ENCODE data around the gene IL17REL. TPM values are rescaled to one million over a fixed set of nuclear protein-coding genes. Genes with fewer than 3 reads are reported as not detected.
A peak's percentile ranks its signal among the peaks of the same experiment; 100 is the strongest.

IL17REL gene
- total and polyA plus RNA-seq, 5 experiments from 2014 or later: not detected

DNA sequence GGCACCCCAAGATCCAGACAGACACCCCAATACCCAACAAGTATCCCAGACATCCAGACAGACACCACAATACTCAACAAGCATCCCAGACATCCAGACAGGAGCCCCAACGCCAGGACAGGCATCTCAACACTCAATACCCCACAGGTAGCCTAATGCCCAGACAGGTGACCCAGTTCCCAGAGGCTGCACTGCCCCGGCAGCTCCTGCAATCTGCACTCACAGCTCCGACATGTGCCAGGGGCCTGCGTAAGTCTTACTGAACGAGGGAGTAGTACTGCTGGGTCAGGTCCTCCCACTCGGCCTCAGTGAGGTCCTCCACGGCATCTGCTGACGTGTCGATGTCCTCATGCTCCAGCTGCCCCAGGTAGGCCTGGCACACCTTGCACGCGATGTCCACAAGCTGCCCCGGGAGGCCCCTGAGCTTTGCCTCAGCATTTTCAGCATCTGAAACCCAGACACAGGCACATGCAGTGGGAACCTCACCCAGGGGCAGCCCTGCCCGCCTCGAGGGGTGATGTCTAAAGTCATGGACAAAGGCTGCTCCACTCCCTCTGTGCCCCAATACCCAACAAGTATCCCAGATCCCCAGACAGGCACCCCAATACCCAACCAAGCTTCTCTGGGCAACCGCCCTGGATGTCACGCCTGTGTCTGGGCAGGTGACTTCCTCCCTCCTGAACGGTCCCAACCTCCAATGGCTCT is 28.9 kb upstream of the IL17REL start:
- ATAC-seq (no peak), DNase-seq (no peak)
- H3K9me3 Mint-ChIP-seq: peaks cover 0 to 18% (median 8%) of the 10 kb centered on the region in 9 donors
- peaks cover 0 to 9% (median 9%) of the 10 kb centered on the region in 3 donors for H3K36me3 Mint-ChIP-seq
- peaks cover 12 to 32% (median 18%) of the 10 kb centered on the region in 5 donors for H3K27me3 Mint-ChIP-seq
- no peak overlapping the region for H3K4me3 Mint-ChIP-seq
- POLR2A ChIA-PET: no interaction called here
- H3K27ac Mint-ChIP-seq: peak overlapping the region in 1 of 10 donors; percentile 13
- H3K4me1 Mint-ChIP-seq: peaks cover 3 to 14% (median 12%) of the 10 kb centered on the region in 4 donors

DNA sequence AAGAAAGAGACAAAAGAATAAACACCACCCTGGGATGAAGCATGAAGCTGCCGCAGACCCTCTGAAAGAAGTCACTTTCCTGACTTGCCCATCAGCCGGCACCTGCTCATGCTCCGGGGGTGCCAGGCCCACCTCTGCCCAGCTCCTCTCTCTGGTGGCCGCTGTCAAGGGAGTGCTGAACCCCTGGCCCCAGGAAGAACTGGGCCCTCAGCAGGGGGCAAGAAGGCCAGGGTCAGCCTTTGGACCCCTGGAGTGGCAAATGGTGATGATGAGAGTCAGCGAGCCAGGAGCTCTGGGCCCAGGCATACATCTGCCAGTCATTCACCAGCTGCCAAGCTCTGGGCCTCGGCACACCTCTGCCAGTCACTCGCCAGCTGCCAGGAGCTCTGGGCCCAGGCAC is 28.2 kb upstream of the IL17REL start:
- no peak for DNase-seq
- POLR2A ChIA-PET: no interaction called here
- H3K4me1 Mint-ChIP-seq: peaks cover 3 to 14% (median 13%) of the 10 kb centered on the region in 4 donors
- H3K9me3 Mint-ChIP-seq: peaks cover 0 to 18% (median 8%) of the 10 kb centered on the region in 9 donors
- H3K27me3 Mint-ChIP-seq: peaks cover 12 to 32% (median 18%) of the 10 kb centered on the region in 5 donors
- no peak overlapping the region for H3K27ac Mint-ChIP-seq
- ATAC-seq: no peak
- peaks cover 0 to 9% (median 9%) of the 10 kb centered on the region in 3 donors for H3K36me3 Mint-ChIP-seq
- H3K4me3 Mint-ChIP-seq: no peak overlapping the region

GRCh38 chr22:50039669-50040443 is 27.3 kb upstream of the IL17REL start:
- Mint-ChIP-seq H3K9me3 (peaks cover 0 to 18% (median 8%) of the 10 kb centered on the region in 9 donors), H3K4me1 (peaks cover 3 to 17% (median 13%) of the 10 kb centered on the region in 4 donors), H3K4me3 (no peak overlapping the region), H3K36me3 (peaks cover 0 to 9% (median 9%) of the 10 kb centered on the region in 3 donors), H3K27ac (no peak overlapping the region), H3K27me3 (peaks cover 13 to 32% (median 18%) of the 10 kb centered on the region in 5 donors)
- ATAC-seq: no peak
- POLR2A ChIA-PET: no interaction called here
- DNase-seq: no peak

DNA sequence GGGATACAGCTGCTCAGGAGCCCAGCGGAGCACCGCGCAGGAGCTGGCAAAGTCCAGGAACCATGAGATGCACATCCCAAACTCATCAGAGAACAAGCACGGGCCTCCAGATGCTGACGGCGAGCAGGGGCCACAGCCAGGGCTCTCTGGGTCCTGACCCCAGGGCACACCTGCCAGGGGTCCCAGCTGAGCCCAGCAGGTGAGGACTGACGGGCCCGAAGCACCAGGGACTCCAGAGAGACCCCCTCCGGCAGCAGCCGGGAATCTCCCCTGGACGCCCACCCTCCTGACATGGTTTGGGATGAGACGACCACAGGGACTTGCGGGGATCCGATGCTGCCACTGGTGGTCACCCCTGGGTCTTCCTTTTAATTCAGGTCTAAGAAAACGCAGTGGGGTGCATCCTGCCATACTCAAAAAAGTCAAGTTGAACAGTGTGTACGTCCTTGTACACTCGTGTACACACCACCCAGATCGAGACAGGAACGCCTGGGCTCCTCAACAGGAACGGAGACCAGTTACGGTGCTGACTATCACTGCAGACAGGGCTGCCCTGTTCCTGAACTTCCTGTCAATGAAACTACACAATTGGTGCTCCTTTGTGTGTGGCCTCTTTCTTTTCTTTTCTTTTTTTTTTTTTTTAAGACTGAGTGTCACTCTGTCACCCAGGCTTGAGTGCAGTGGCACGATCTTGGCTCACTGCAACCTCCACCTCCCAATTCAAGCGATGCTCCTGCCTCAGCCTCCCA is 23.6 kb upstream of the IL17REL start:
- POLR2A ChIA-PET: no interaction called here
- no peak overlapping the region for H3K4me3 Mint-ChIP-seq
- peaks cover 1 to 13% (median 5%) of the 10 kb centered on the region in 5 donors for H3K27me3 Mint-ChIP-seq
- DNase-seq: no peak
- no peak overlapping the region for H3K27ac Mint-ChIP-seq
- peaks cover 0 to 12% (median 4%) of the 10 kb centered on the region in 4 donors for H3K4me1 Mint-ChIP-seq
- ATAC-seq: no peak
- H3K36me3 Mint-ChIP-seq: peaks cover 0 to 9% (median 9%) of the 10 kb centered on the region in 3 donors
- H3K9me3 Mint-ChIP-seq: peaks cover 0 to 18% (median 8%) of the 10 kb centered on the region in 9 donors

- H3K27me3 Mint-ChIP-seq: peaks cover 0 to 15% (median 5%) of the 10 kb centered on the region in 5 donors
- peaks cover 0 to 9% (median 8%) of the 10 kb centered on the region in 3 donors for H3K36me3 Mint-ChIP-seq
- POLR2A ChIA-PET: interaction anchor here (0.8 kb wide), 1 partner anchor 75 kb away, joined by 3 read pairs; the partner anchor contains the start of gene PIM3
- no peak overlapping the region for H3K27ac Mint-ChIP-seq
- DNase-seq (no peak), ATAC-seq (no peak)
- H3K9me3 Mint-ChIP-seq: peaks cover 0 to 18% (median 8%) of the 10 kb centered on the region in 9 donors
- H3K4me1 Mint-ChIP-seq: peaks cover 0 to 12% (median 4%) of the 10 kb centered on the region in 4 donors
- peak overlapping the region in 2 of 10 donors; percentile 9 to 14 for H3K4me3 Mint-ChIP-seq
These were observed 22.7 kb upstream of the IL17REL start for GRCh38 chr22:50035131-50035881.

DNA sequence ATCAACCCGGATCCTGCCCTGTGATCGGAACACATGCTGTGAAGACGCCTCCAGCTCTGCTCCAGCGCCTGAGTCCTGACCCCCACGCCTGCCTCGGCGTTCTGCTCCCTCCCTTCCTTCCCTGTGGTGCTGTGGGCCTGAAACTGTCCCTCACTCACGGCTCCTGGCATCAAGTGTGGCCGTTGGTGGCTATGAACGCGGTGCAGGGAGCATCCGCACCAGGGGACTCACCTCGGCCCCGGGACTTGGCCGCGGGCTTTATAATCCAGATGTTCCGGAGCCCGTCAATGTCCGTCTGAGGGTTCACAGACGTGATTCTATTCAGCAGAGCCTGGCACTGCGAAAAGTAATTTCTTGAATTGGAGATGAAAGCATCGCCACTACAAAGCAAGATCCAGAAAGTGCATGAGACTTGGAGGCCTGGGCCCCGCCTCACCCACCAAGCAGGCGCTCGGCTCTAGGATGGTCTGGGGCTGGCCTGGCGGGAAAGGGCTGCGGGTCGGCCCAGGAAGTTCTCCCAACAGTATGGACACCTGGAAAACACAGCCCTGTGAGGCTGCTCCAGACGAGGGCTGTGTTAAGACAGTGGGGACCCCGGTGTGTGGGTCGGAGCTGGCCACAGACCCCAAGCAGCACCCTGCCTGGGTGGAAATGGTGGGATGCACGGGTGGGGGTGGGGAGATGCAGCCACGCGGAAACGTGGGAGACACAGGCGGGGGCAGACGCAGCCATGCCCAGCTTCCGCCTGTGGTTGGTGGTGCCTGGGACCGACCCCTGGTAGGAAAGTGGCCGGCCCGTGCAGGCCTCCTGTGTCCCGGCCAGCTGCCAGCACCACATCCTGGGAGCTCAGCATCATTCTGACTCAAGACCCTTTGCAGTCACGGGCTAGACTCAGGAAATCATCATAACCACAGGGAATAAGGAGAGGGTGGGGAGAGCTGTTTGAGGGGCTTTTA is 21.8 kb upstream of the IL17REL start:
- peaks cover 0 to 15% (median 4%) of the 10 kb centered on the region in 5 donors for H3K27me3 Mint-ChIP-seq
- POLR2A ChIA-PET: interaction anchor here (0.8 kb wide), 1 partner anchor 74 kb away, joined by 3 read pairs; the partner anchor contains the start of gene PIM3
- H3K4me3 Mint-ChIP-seq: peak overlapping the region in 4 of 10 donors; percentile 9 to 29 (median 12)
- H3K36me3 Mint-ChIP-seq: peaks cover 0 to 7% (median 5%) of the 10 kb centered on the region in 3 donors
- H3K27ac Mint-ChIP-seq: no peak overlapping the region
- H3K4me1 Mint-ChIP-seq: peaks cover 0 to 12% (median 4%) of the 10 kb centered on the region in 4 donors
- no peak for ATAC-seq
- no peak for DNase-seq
- H3K9me3 Mint-ChIP-seq: peaks cover 0 to 17% (median 6%) of the 10 kb centered on the region in 9 donors

GRCh38 chr22:50032941-50033601 is 20.5 kb upstream of the IL17REL start:
- peaks cover 2 to 16% (median 5%) of the 10 kb centered on the region in 5 donors for H3K27me3 Mint-ChIP-seq
- POLR2A ChIA-PET: no interaction called here
- H3K4me3 Mint-ChIP-seq: no peak overlapping the region
- H3K4me1 Mint-ChIP-seq: peaks cover 0 to 12% (median 4%) of the 10 kb centered on the region in 4 donors
- no peak overlapping the region for H3K27ac Mint-ChIP-seq
- ATAC-seq (no peak), DNase-seq (no peak)
- peaks cover 0 to under 1% (median 0%) of the 10 kb centered on the region in 3 donors for H3K36me3 Mint-ChIP-seq
- peaks cover 0 to 4% (median under 1%) of the 10 kb centered on the region in 9 donors for H3K9me3 Mint-ChIP-seq

DNA sequence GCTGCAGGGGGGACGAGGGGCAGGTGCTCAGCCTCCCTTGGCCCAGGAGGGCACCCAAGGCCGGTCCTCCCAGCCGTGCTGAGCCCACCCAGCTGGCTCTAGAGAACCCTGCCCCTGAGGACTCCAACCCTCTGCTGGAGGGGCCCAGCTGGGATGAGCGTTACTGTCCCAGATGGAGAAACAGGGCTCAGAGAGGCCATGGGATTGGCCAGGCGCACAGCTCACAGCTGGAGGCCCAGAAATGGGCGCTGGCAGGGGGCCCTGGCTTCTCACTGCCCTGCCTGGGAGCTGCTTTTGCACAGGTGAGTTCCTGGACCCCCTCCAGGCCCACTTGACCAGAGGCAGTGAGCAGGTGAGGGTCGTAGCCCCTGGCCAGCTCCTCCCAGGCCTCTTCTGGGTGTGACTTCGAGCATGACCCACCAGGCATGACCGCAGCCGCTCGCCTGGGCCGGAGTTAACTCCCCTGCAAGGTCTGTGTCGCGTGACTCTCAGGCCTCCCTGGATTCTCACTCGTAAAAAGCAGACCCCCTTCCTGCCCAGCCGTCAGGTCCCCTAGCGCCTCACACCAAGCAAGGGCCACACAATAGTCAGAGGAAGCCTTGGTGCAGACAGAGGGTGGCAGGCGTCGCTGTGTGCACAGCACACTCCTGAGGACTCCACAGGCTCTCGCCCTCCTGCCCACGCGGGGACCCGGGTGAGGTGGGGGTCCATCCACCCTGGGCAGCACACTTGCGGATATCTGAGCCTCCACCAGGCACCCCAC is 19.7 kb upstream of the IL17REL start:
- no peaks in the 10 kb centered on the region for H3K9me3 Mint-ChIP-seq
- H3K27ac Mint-ChIP-seq: no peak overlapping the region
- ATAC-seq: no peak
- H3K4me1 Mint-ChIP-seq: peaks cover 0 to 14% (median 8%) of the 10 kb centered on the region in 4 donors
- peaks cover 3 to 16% (median 5%) of the 10 kb centered on the region in 5 donors for H3K27me3 Mint-ChIP-seq
- H3K36me3 Mint-ChIP-seq: no peaks in the 10 kb centered on the region
- DNase-seq: no peak
- no peak overlapping the region for H3K4me3 Mint-ChIP-seq
- POLR2A ChIA-PET: interaction anchor here (2.2 to 2.6 kb wide), 2 partner anchors 102 to 265 kb away, joined by 4 to 9 read pairs; no protein-coding TSS in a partner anchor

DNA sequence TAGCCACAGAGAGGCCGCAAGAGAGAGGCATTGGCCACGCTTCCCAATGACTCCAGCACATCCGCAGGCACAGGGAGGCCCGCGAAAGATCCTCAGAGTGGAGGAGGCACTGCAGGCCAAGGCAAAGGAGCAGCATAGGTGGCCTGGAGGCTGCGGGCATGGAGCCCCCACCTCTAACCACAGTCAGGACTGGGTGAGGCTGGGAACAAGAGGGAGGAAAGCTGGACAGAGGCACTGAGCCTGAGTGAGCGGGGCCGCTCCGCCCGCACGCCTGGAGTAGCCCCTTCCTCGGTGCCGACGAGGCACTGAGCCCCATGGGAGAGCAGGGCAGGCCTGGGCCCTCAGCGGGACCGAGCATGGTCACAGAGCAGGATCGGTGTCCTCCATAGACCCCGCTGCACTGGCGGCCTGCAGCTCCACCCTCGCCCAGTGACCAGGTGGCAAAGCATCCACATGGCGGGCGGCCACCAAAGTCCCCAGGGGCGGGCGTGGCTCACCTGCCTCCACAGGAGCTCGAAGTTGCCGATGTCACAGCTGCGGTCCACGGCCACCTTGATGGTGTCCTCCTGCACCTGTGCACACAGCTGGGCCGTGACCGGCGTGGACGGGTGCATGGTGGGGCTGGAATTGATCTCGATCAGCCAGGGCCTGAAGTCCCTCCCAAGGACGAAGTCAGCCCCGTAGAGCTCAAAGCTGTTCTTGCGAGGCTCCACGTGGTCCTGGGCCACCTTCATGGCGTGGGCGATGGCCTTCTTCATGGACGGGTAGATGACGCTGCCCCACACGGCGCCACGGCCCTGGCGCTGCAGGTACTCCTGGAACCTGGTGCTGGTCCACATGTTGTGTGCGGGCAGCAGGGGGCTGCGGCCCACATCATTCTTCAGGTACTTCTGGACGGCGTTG is 18.9 kb upstream of the IL17REL start:
- H3K27ac Mint-ChIP-seq: peak overlapping the region in 1 of 10 donors; percentile 33
- no peak for DNase-seq
- POLR2A ChIA-PET: interaction anchor here (0.7 to 2.6 kb wide), 4 partner anchors 102 to 264 kb away, joined by 3 to 9 read pairs (median 4); no protein-coding TSS in a partner anchor
- no peak overlapping the region for H3K4me3 Mint-ChIP-seq
- no peak for ATAC-seq
- peaks cover 3 to 16% (median 5%) of the 10 kb centered on the region in 5 donors for H3K27me3 Mint-ChIP-seq
- H3K9me3 Mint-ChIP-seq: no peaks in the 10 kb centered on the region
- H3K36me3 Mint-ChIP-seq: no peaks in the 10 kb centered on the region
- peaks cover 0 to 14% (median 8%) of the 10 kb centered on the region in 4 donors for H3K4me1 Mint-ChIP-seq
